ENCODE results near the gene FXYD4. TPM values are rescaled to one million over a fixed set of nuclear protein-coding genes. Genes with fewer than 3 reads are reported as not detected.
"Not testable (repeated sequence)": the region's sequence is repeated elsewhere in the genome, so short reads cannot be mapped to it uniquely, and the experiment has no call there.

The FXYD4 gene
- total and polyA plus RNA-seq, 4 donors: not detected

- 82% methylated on average over 6 of the region's 7 CpGs for WGBS (ENCODE audit: insufficient coverage)
- DNase-seq (ENCODE audit: low read depth in 4 of 6, low spot score in 6 of 6): peak in 2 of 6 donors; percentile 72 to 78
Observed at GRCh38 chr10:43390759-43391158, 19.3 kb downstream of the FXYD4 start.

DNA sequence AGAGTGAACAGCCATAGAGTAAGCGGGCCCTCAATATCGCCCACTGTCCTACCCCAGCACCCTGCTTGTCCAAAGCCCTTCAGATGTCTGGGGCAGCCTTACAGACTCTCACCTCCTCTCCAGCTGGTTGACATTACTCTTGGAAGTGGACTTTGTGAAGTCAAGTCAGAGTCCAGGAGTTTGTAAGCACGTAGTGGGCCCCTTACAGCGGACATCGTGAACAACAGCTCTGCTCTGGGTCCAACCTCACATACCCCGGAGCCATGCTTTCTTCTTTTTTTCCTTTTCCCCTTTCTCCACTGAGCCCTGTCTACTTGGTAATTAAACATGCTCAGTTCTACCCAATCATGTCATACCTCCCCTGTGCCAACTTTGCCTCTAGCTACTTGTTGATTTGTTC is 20.1 kb downstream of the FXYD4 start:
- WGBS (ENCODE audit: insufficient coverage): 96% methylated on average over 4 of the region's 6 CpGs
- peaks cover 10% of the 10 kb centered on the region for H3K4me1 ChIP-seq (ENCODE audit: control insufficient read depth, insufficient read depth, low read length)

More at GRCh38 chr10:43390759-43391158, 19.3 kb downstream of the FXYD4 start:
- H3K36me3 ChIP-seq (ENCODE audit: control insufficient read depth, insufficient read depth, low read length): peaks cover 53% of the 10 kb centered on the region
- no peaks in the 10 kb centered on the region for H3K27me3 ChIP-seq (ENCODE audit: control insufficient read depth, insufficient read depth, low read length)
- H3K27ac ChIP-seq (ENCODE audit: low read depth, low read length): no peak overlapping the region
- H3K4me1 ChIP-seq (ENCODE audit: control insufficient read depth, insufficient read depth, low read length): peaks cover 3% of the 10 kb centered on the region
- H3K9me3 ChIP-seq (ENCODE audit: control insufficient read depth, insufficient read depth, low read length): no peaks in the 10 kb centered on the region
- no peak overlapping the region for H3K4me3 ChIP-seq (ENCODE audit: low read depth, low read length)

DNA sequence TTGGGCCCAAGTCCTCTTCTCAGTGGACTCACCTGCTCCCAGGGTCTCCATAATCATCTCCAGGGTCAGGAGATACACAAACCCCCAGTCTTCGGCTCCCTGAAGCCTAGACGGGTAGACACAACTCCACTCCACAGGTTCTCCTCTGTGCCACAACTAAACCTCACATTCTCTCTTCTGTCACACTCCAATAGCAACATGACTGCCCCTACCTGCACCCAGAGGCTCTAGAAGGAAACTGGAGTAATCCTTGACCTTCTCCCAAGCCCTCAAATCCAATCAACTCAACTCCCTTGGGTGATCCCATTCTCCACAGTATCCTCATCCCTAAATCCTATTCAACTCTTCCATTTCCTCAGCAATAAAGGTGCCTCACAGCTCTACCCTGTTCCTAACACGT is 21.3 kb downstream of the FXYD4 start:
- DNase-seq (ENCODE audit: low read depth in 4 of 6, low spot score in 6 of 6): no peak
- Histone ChIP-seq H3K36me3 (ENCODE audit: control insufficient read depth, insufficient read depth, low read length) (peaks cover 44% of the 10 kb centered on the region), H3K27ac (ENCODE audit: low read depth, low read length) (no peak overlapping the region), H3K27me3 (ENCODE audit: control insufficient read depth, insufficient read depth, low read length) (no peaks in the 10 kb centered on the region), H3K4me1 (ENCODE audit: control insufficient read depth, insufficient read depth, low read length) (peaks cover 13% of the 10 kb centered on the region), H3K4me3 (ENCODE audit: low read depth, low read length) (no peak overlapping the region), H3K9me3 (ENCODE audit: control insufficient read depth, insufficient read depth, low read length) (no peaks in the 10 kb centered on the region)
- WGBS (ENCODE audit: insufficient coverage): 91% methylated on average over 2 of the region's 3 CpGs

More for the DNA sequence above, 20.1 kb downstream of the FXYD4 start:
- Histone ChIP-seq H3K27ac (ENCODE audit: low read depth, low read length) (no peak overlapping the region), H3K9me3 (ENCODE audit: control insufficient read depth, insufficient read depth, low read length) (no peaks in the 10 kb centered on the region), H3K36me3 (ENCODE audit: control insufficient read depth, insufficient read depth, low read length) (peaks cover 57% of the 10 kb centered on the region), H3K4me3 (ENCODE audit: low read depth, low read length) (no peak overlapping the region), H3K27me3 (ENCODE audit: control insufficient read depth, insufficient read depth, low read length) (no peaks in the 10 kb centered on the region)
- no peak for DNase-seq (ENCODE audit: low read depth in 4 of 6, low spot score in 6 of 6)

GRCh38 chr10:43393186-43393585 is 21.8 kb downstream of the FXYD4 start:
- H3K36me3 ChIP-seq (ENCODE audit: control insufficient read depth, insufficient read depth, low read length): peaks cover 44% of the 10 kb centered on the region
- not testable (repeated sequence) for DNase-seq (ENCODE audit: low read depth in 4 of 6, low spot score in 6 of 6); H3K4me3 ChIP-seq (ENCODE audit: low read depth, low read length); H3K9me3 ChIP-seq (ENCODE audit: control insufficient read depth, insufficient read depth, low read length); H3K27ac ChIP-seq (ENCODE audit: low read depth, low read length); H3K27me3 ChIP-seq (ENCODE audit: control insufficient read depth, insufficient read depth, low read length)
- H3K4me1 ChIP-seq (ENCODE audit: control insufficient read depth, insufficient read depth, low read length): peaks cover 17% of the 10 kb centered on the region
- 96% methylated on average over 9 of the region's 11 CpGs for WGBS (ENCODE audit: insufficient coverage)

DNA sequence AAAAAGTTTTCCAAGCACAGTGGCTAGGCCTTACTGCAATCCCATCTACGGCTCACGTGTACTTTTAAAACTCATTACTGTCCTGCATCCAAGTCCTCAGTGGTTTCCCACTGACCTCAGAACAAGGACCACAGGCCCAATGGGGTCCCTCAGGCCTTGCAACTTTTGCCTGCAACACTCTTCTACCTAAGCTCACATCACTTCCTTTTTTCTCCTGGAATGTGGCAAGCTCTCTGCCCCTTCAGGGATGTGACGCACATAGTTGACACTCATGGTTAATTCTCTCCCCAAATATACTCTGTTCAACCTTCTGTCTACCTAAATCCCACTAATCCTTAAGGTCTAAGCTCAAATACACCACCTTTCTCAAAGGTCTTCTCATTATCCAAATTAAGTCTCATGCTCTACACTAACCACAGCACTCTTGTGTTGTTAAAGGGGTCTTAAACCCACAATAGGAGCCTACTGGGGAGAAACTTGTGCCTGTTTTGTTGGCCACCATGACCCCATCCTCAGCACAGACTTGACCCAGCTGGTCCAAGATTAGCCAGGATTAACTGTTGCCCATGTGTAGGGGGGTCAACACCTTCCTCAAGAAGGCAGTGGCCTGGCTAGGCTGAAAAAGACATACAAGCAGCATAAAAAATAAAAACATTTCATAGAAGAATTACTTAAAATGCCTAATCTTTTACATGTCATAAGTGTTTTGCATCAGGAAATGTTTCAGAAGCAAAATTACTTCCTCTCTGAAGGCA is 22.3 kb downstream of the FXYD4 start:
- no peak overlapping the region for H3K27ac ChIP-seq (ENCODE audit: low read depth, low read length)
- H3K36me3 ChIP-seq (ENCODE audit: control insufficient read depth, insufficient read depth, low read length): peaks cover 44% of the 10 kb centered on the region
- no peaks in the 10 kb centered on the region for H3K9me3 ChIP-seq (ENCODE audit: control insufficient read depth, insufficient read depth, low read length)
- no peaks in the 10 kb centered on the region for H3K27me3 ChIP-seq (ENCODE audit: control insufficient read depth, insufficient read depth, low read length)
- peaks cover 22% of the 10 kb centered on the region for H3K4me1 ChIP-seq (ENCODE audit: control insufficient read depth, insufficient read depth, low read length)
- 97% methylated on average over 3 of the region's 3 CpGs for WGBS (ENCODE audit: insufficient coverage)
- no peak overlapping the region for H3K4me3 ChIP-seq (ENCODE audit: low read depth, low read length)
- no peak for DNase-seq (ENCODE audit: low read depth in 4 of 6, low spot score in 6 of 6)

DNA sequence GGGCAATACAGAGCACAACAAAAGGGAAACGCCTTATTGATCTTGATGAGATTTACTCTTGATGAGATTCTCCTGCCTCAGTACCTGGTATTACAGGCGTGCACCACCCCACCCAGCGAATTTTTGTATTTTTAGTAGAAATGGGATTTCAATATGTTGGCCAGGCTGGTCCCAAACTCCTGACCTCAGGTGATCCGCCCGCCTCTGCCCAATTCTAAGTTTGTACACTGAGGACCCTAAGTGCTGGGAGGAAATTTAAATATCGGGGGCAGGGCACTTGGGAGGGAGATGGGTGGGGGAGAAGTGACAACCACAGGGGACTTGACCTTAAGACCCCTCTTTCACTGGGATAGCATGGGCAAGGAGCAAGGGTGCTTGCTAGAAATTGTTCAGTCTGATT is 23.4 kb downstream of the FXYD4 start:
- Histone ChIP-seq H3K27me3 (ENCODE audit: control insufficient read depth, insufficient read depth, low read length) (no peaks in the 10 kb centered on the region), H3K4me3 (ENCODE audit: low read depth, low read length) (no peak overlapping the region), H3K9me3 (ENCODE audit: control insufficient read depth, insufficient read depth, low read length) (no peaks in the 10 kb centered on the region), H3K27ac (ENCODE audit: low read depth, low read length) (no peak overlapping the region), H3K36me3 (ENCODE audit: control insufficient read depth, insufficient read depth, low read length) (peaks cover 39% of the 10 kb centered on the region), H3K4me1 (ENCODE audit: control insufficient read depth, insufficient read depth, low read length) (peaks cover 22% of the 10 kb centered on the region)
- 83% methylated on average over 5 of the region's 6 CpGs for WGBS (ENCODE audit: insufficient coverage)
- DNase-seq (ENCODE audit: low read depth in 4 of 6, low spot score in 6 of 6): no peak

- H3K27me3 ChIP-seq (ENCODE audit: control insufficient read depth, insufficient read depth, low read length): no peaks in the 10 kb centered on the region
- peak overlapping the region; percentile 62 for H3K4me3 ChIP-seq (ENCODE audit: low read depth, low read length)
- H3K9me3 ChIP-seq (ENCODE audit: control insufficient read depth, insufficient read depth, low read length): no peaks in the 10 kb centered on the region
- peaks cover 33% of the 10 kb centered on the region for H3K36me3 ChIP-seq (ENCODE audit: control insufficient read depth, insufficient read depth, low read length)
- WGBS (ENCODE audit: insufficient coverage): 10% methylated on average over 18 of the region's 18 CpGs
- H3K4me1 ChIP-seq (ENCODE audit: control insufficient read depth, insufficient read depth, low read length): peaks cover 22% of the 10 kb centered on the region
- DNase-seq (ENCODE audit: low read depth in 4 of 6, low spot score in 6 of 6): peak in 2 of 6 donors; percentile 9 to 42
- H3K27ac ChIP-seq (ENCODE audit: low read depth, low read length): peak overlapping the region; percentile 76
Observed at GRCh38 chr10:43395571-43396060, 24.2 kb downstream of the FXYD4 start.

- DNase-seq (ENCODE audit: low read depth in 4 of 6, low spot score in 6 of 6): peak in 3 of 6 donors; percentile 39 to 88 (median 79)
- Histone ChIP-seq H3K4me1 (ENCODE audit: control insufficient read depth, insufficient read depth, low read length) (peaks cover 22% of the 10 kb centered on the region), H3K4me3 (ENCODE audit: low read depth, low read length) (peak overlapping the region; percentile 66), H3K9me3 (ENCODE audit: control insufficient read depth, insufficient read depth, low read length) (no peaks in the 10 kb centered on the region), H3K27me3 (ENCODE audit: control insufficient read depth, insufficient read depth, low read length) (no peaks in the 10 kb centered on the region), H3K27ac (ENCODE audit: low read depth, low read length) (peak overlapping the region; percentile 76), H3K36me3 (ENCODE audit: control insufficient read depth, insufficient read depth, low read length) (peaks cover 29% of the 10 kb centered on the region)
- 2% methylated on average over 55 of the region's 71 CpGs for WGBS (ENCODE audit: insufficient coverage)
Observed at GRCh38 chr10:43396061-43396927, 24.9 kb downstream of the FXYD4 start.

DNA sequence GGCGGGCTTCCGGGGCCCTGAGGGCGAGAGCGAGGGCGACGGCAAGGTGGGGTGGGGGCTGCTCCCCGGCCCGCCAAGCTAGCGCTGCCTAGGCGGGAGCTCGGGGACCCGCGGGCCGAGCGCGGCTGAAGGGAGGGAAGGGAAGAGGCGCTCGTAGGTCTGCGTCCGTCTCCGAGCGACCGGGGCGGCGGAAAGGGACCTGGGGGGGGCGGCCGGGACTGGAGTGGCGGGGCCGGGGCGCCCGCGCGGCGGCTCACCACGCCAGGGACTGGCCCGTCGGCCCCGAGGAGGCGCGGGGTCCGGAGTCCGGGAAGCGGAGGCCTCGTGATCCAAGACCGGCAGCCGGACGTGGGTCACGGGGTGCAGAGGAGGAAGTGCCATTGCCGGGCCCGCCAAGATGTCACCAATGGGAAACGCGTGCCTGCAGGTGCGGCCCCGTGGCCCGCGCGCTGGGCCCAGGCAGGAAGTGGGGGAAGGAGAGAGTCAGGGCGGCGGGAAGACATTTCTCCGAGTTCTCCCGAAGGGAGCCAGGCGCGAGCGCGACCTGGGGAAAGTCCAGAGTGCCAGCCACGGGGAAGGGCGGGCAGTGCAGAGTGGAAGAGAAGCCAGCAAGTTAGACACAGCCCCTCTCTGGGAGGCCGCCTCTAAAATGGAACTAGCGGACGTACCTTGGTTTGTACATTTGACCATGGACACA is 25.6 kb downstream of the FXYD4 start:
- no peaks in the 10 kb centered on the region for H3K9me3 ChIP-seq (ENCODE audit: control insufficient read depth, insufficient read depth, low read length)
- peaks cover 24% of the 10 kb centered on the region for H3K36me3 ChIP-seq (ENCODE audit: control insufficient read depth, insufficient read depth, low read length)
- peak overlapping the region; percentile 87 for H3K27ac ChIP-seq (ENCODE audit: low read depth, low read length)
- peak overlapping the region; percentile 66 for H3K4me3 ChIP-seq (ENCODE audit: low read depth, low read length)
- under 1% methylated on average over 68 of the region's 70 CpGs for WGBS (ENCODE audit: insufficient coverage)
- DNase-seq (ENCODE audit: low read depth in 4 of 6, low spot score in 6 of 6): peak in 3 of 6 donors; percentile 56 to 86 (median 84)
- peaks cover 25% of the 10 kb centered on the region for H3K4me1 ChIP-seq (ENCODE audit: control insufficient read depth, insufficient read depth, low read length)
- no peaks in the 10 kb centered on the region for H3K27me3 ChIP-seq (ENCODE audit: control insufficient read depth, insufficient read depth, low read length)
